SU-DHL-6 (cell line): ENCODE data around the gene AFF2.
"Not testable (repeated sequence)": the region's sequence is repeated elsewhere in the genome, so short reads cannot be mapped to it uniquely, and the experiment has no call there.

Experiments
- H2AFZ ChIP-seq: fragments of 200-600 bp; sonication (generic); 2 replicates; pipeline ENCODE4 v1.6.1; 2014; ENCODE audit warnings: low read depth, mild to moderate bottlenecking, moderate library complexity, mixed read lengths, antibody characterized with exemption, low read length; ENCODE audit not compliant: severe bottlenecking
- H3F3A ChIP-seq: fragments of 200-600 bp; shearing (Covaris generic); 2 replicates; pipeline ENCODE4 v1.6.0; 2016; ENCODE audit warnings: antibody characterized with exemption, mild to moderate bottlenecking; ENCODE audit not compliant: insufficient read depth
- H3K27ac ChIP-seq: fragments of 200-600 bp; sonication (generic); 2 replicates; pipeline ENCODE4 v1.5.1; 2016; ENCODE audit warnings: low read depth, mild to moderate bottlenecking, low read length, moderate library complexity, mixed read lengths
- H3K27me3 ChIP-seq: fragments of 200-600 bp; sonication (generic), shearing (Covaris generic); 2 replicates; pipeline ENCODE4 v1.6.0; 2014; ENCODE audit warnings: mild to moderate bottlenecking, low read length
- H3K36me3 ChIP-seq: fragments of 200-600 bp; sonication (generic); 2 replicates; pipeline ENCODE4 v1.6.1; 2014; ENCODE audit warnings: mild to moderate bottlenecking, low read length, mixed read lengths
- H3K4me2 ChIP-seq: fragments of 300-600, 200-600 bp; shearing (Covaris generic), sonication (generic); 2 replicates; pipeline ENCODE4 v1.6.0; 2014; ENCODE audit warnings: low read length, low read depth, mild to moderate bottlenecking; ENCODE audit not compliant: poor library complexity, severe bottlenecking
- H3K4me3 ChIP-seq: fragments of 200-600 bp; sonication (generic); 2 replicates; pipeline ENCODE4 v1.5.1; 2014; ENCODE audit warnings: antibody characterized with exemption, low read length, mild to moderate bottlenecking, mixed read lengths; ENCODE audit not compliant: insufficient read depth, poor library complexity, severe bottlenecking
- H3K79me2 ChIP-seq: fragments of 200-600 bp; sonication (generic); 2 replicates; pipeline ENCODE4 v1.6.1; 2014; ENCODE audit warnings: mild to moderate bottlenecking, low read length, moderate library complexity; ENCODE audit not compliant: insufficient read depth
- H3K9ac ChIP-seq: fragments of 200-600 bp; sonication (generic); 2 replicates; pipeline ENCODE4 v1.7.0; 2014; ENCODE audit warnings: mild to moderate bottlenecking, low read length
- H3K9me2 ChIP-seq: fragments of 200-600 bp; sonication (generic); replicated peaks from 2 replicates; pipeline ENCODE4 v1.6.1; 2014; ENCODE audit warnings: low read length; ENCODE audit not compliant: insufficient read depth
- H3K9me3 ChIP-seq: fragments of 200-600 bp; sonication (generic); 2 replicates; pipeline ENCODE4 v1.6.1; 2014; ENCODE audit warnings: low read length, mixed read lengths; ENCODE audit not compliant: insufficient read depth
- H4K20me1 ChIP-seq: fragments of 200-600 bp; sonication (generic); 2 replicates; pipeline ENCODE4 v1.6.1; 2014; ENCODE audit warnings: low read depth, mild to moderate bottlenecking, antibody characterized with exemption, low read length, moderate library complexity, mixed read lengths
- EZH2phosphoT487 ChIP-seq: fragments of 200-600 bp; sonication (generic), shearing (Covaris generic); conservative IDR thresholded peaks from 2 replicates; pipeline ENCODE4 v1.6.1; 2018; ENCODE audit warnings: mild to moderate bottlenecking, antibody characterized with exemption, low read length, moderate library complexity, mixed read lengths
- TF ChIP-seq, protein P1 (sequence below): fragments of 200-600 bp; sonication (generic); IDR thresholded peaks from one replicate; pipeline ENCODE4 v1.5.1; 2017; ENCODE audit warnings: antibody characterized with exemption, mild to moderate bottlenecking, low read length, moderate library complexity; ENCODE audit not compliant: insufficient read depth, poor library complexity, severe bottlenecking

AFF2 gene

GRCh38 chrX:148903176-148903575 lies 402.8 kb downstream of the AFF2 start:
- H3F3A ChIP-seq = no peaks in the 10 kb centered on the region
- H2AFZ ChIP-seq = no peak overlapping the region
- H3K4me2 ChIP-seq = no peak overlapping the region
- H3K9ac ChIP-seq = no peak overlapping the region
- no peaks in the 10 kb centered on the region for H3K9me3 ChIP-seq
- H3K27me3 ChIP-seq = no peaks in the 10 kb centered on the region
- H3K27ac ChIP-seq = no peak overlapping the region
- no peak overlapping the region for H3K4me3 ChIP-seq
- TF ChIP-seq EZH2phosphoT487 = no peak
- TF ChIP-seq, protein P1, sequence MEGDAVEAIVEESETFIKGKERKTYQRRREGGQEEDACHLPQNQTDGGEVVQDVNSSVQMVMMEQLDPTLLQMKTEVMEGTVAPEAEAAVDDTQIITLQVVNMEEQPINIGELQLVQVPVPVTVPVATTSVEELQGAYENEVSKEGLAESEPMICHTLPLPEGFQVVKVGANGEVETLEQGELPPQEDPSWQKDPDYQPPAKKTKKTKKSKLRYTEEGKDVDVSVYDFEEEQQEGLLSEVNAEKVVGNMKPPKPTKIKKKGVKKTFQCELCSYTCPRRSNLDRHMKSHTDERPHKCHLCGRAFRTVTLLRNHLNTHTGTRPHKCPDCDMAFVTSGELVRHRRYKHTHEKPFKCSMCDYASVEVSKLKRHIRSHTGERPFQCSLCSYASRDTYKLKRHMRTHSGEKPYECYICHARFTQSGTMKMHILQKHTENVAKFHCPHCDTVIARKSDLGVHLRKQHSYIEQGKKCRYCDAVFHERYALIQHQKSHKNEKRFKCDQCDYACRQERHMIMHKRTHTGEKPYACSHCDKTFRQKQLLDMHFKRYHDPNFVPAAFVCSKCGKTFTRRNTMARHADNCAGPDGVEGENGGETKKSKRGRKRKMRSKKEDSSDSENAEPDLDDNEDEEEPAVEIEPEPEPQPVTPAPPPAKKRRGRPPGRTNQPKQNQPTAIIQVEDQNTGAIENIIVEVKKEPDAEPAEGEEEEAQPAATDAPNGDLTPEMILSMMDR = no peak
- no peaks in the 10 kb centered on the region for H3K36me3 ChIP-seq
- no peaks in the 10 kb centered on the region for H3K79me2 ChIP-seq
- no peaks in the 10 kb centered on the region for H3K9me2 ChIP-seq
- no peaks in the 10 kb centered on the region for H4K20me1 ChIP-seq

DNA sequence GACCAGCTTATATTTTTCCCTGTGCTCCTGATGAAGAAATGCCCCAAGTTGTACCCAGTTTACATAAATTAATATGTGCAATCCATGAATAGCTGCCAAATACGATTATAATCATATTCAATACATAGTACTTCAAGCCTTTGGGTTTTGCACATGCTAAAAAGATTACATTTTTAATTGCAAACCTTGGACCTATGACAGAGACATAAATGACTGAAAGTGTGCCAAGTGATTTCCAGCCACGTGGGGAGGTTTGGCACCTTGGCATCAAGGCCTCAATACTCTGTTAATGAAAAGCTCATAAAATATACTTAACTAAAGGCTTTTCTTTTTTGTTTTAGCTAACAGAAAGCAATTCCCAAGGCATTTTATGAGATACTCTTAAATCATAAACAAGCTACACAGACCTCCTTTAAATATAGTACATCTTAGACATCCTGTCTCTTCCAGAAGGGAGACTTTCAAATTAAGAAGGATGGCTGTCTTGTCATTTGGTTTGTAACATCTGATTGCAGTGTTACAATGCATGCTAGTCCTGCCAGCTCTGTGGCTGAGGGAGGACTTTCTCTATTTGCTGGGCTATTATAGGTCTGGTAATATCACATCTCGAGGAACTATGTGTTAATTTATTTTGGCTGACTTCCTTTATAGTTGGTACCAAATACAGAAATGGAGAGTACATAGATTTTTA lies 404.1 kb downstream of the AFF2 start:
- no peaks in the 10 kb centered on the region for H3K36me3 ChIP-seq
- no peak overlapping the region for H3K4me3 ChIP-seq
- no peaks in the 10 kb centered on the region for H3K9me3 ChIP-seq
- no peak overlapping the region for H3K27ac ChIP-seq
- no peaks in the 10 kb centered on the region for H4K20me1 ChIP-seq
- no peak overlapping the region for H3K9ac ChIP-seq
- H3K27me3 ChIP-seq = no peaks in the 10 kb centered on the region
- TF ChIP-seq, protein P1 = no peak
- no peak for TF ChIP-seq EZH2phosphoT487
- no peaks in the 10 kb centered on the region for H3F3A ChIP-seq
- no peak overlapping the region for H2AFZ ChIP-seq
- H3K79me2 ChIP-seq = no peaks in the 10 kb centered on the region
- no peaks in the 10 kb centered on the region for H3K9me2 ChIP-seq
- H3K4me2 ChIP-seq = no peak overlapping the region

DNA sequence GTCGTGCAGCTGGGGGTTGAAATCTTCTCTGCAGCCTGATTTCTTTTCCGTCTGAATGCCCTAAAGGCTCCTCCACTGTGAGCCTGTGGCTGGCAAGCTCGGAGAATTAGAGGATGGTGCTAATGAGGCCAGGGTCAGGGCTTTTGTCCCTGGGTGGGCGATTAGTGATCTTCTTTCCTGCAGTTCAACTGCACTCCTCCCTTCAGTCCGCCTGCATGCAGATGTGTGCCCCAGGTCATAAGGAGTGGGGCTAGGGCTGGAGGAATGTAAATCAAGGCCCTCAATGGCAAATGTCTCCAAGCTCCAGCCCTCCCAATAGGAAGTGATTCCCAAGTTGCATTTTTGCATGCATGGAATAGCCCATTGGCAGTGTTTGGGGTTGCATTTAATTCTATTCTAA lies 405.0 kb downstream of the AFF2 start:
- H3K79me2 ChIP-seq = no peaks in the 10 kb centered on the region

DNA sequence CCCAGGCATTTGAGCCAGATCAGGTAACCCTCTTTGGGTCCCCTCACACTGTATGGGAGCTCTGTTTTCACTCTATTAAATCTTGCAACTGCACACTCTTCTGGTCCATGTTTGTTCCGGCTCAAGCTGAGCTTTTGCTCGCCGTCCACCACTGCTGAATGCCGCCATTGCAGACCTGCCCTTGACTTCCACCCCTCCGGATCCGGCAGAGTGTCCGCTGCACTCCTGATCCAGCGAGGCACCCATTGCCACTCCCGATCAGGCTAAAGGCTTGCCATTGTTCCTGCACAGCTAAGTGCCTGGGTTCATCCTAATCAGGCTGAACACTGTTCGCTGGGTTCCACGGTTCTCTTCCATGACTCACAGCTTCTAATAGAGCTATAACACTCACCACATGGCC lies 406.2 kb downstream of the AFF2 start:
- not testable (repeated sequence) for H4K20me1 ChIP-seq, H3F3A ChIP-seq, H3K4me3 ChIP-seq, H3K9me3 ChIP-seq, H3K9ac ChIP-seq, H2AFZ ChIP-seq, H3K27me3 ChIP-seq, H3K27ac ChIP-seq, H3K79me2 ChIP-seq, H3K4me2 ChIP-seq, H3K9me2 ChIP-seq, H3K36me3 ChIP-seq

More for the DNA sequence above, 405.0 kb downstream of the AFF2 start:
- Histone ChIP-seq H2AFZ (no peak overlapping the region), H3K4me2 (no peak overlapping the region), H3K27me3 (no peaks in the 10 kb centered on the region), H3K36me3 (no peaks in the 10 kb centered on the region), H3K9ac (no peak overlapping the region), H3K9me3 (no peaks in the 10 kb centered on the region), H3K4me3 (no peak overlapping the region), H3K27ac (no peak overlapping the region), H3K9me2 (no peaks in the 10 kb centered on the region), H4K20me1 (no peaks in the 10 kb centered on the region), H3F3A (no peaks in the 10 kb centered on the region)
- TF ChIP-seq, protein P1 = no peak
- no peak for TF ChIP-seq EZH2phosphoT487
